GM23338 (cell line): ENCODE data around the gene GBE1. TPM values are rescaled to one million over a fixed set of nuclear protein-coding genes. Genes with fewer than 3 reads are reported as not detected.

Experiments
- ATAC-seq: fragments of 200-7000 bp; cut with Tn5 transposase; 3 replicates; pipeline ENCODE4 v1.9.1; 2020
- DNase-seq: peaks from one replicate; pipeline ENCODE4 v3.0.0-alpha.2; 2015; ENCODE audit warnings: low spot score
- H2AFZ ChIP-seq: fragments of 200-600 bp; sonication (generic); 2 replicates; pipeline ENCODE4 v1.8.0; 2016; ENCODE audit warnings: antibody characterized with exemption, mild to moderate bottlenecking, moderate library complexity
- H3F3A ChIP-seq: fragments of 200-600 bp; sonication (generic); replicated peaks from 2 replicates; pipeline ENCODE4 v1.8.0; 2017; ENCODE audit warnings: antibody characterized with exemption, mixed run types, low read depth
- H3K27ac ChIP-seq: fragments of 200-600 bp; sonication (generic); 2 replicates; pipeline ENCODE4 v1.6.1; 2016; ENCODE audit warnings: low read depth
- H3K27me3 ChIP-seq: fragments of 200-600 bp; sonication (generic); 2 replicates; pipeline ENCODE4 v1.8.0; 2016; ENCODE audit warnings: mild to moderate bottlenecking, mixed run types, moderate library complexity; ENCODE audit not compliant: insufficient read depth
- H3K36me3 ChIP-seq: fragments of 200-600 bp; sonication (generic); 2 replicates; pipeline ENCODE4 v1.8.0; 2016; ENCODE audit warnings: mild to moderate bottlenecking; ENCODE audit not compliant: insufficient read depth
- H3K4me1 ChIP-seq: fragments of 200-600 bp; sonication (generic); 2 replicates; pipeline ENCODE4 v1.8.0; 2016; ENCODE audit warnings: mild to moderate bottlenecking, moderate library complexity; ENCODE audit not compliant: insufficient read depth
- H3K4me2 ChIP-seq: fragments of 200-600 bp; sonication (generic); 2 replicates; pipeline ENCODE4 v1.7.1; 2017; ENCODE audit warnings: mixed run types
- H3K4me3 ChIP-seq: fragments of 200-600 bp; sonication (generic); 2 replicates; pipeline ENCODE4 v1.6.1; 2016; ENCODE audit warnings: mixed run types
- H3K79me2 ChIP-seq: fragments of 200-600 bp; sonication (generic); replicated peaks from 2 replicates; pipeline ENCODE4 v1.8.0; 2017; ENCODE audit warnings: mild to moderate bottlenecking; ENCODE audit not compliant: insufficient read depth
- H3K9me2 ChIP-seq: fragments of 200-600 bp; sonication (generic); 2 replicates; pipeline ENCODE4 v1.8.0; 2017; ENCODE audit not compliant: insufficient read depth
- H4K20me1 ChIP-seq: fragments of 200-600 bp; sonication (generic); replicated peaks from 2 replicates; pipeline ENCODE4 v1.8.0; 2017; ENCODE audit warnings: mild to moderate bottlenecking; ENCODE audit not compliant: insufficient read depth
- H3K27ac Mint-ChIP-seq: 2 replicates; pipeline ENCODE4 v1.8.0; 2020; ENCODE audit warnings: inconsistent platforms, mild to moderate bottlenecking, moderate library complexity, mixed read lengths
- H3K27me3 Mint-ChIP-seq: 3 replicates; pipeline ENCODE4 v1.8.0; 2022; ENCODE audit warnings: low read depth, mild to moderate bottlenecking, moderate library complexity, mixed read lengths, inconsistent platforms; ENCODE audit not compliant: insufficient read depth, poor library complexity
- H3K36me3 Mint-ChIP-seq: 3 replicates; pipeline ENCODE4 v1.8.0; 2021; ENCODE audit warnings: low read depth, mild to moderate bottlenecking, inconsistent platforms, moderate library complexity, mixed read lengths
- H3K4me1 Mint-ChIP-seq: 3 replicates; pipeline ENCODE4 v1.8.0; 2020; ENCODE audit warnings: mild to moderate bottlenecking, inconsistent platforms, mixed read lengths
- H3K4me3 Mint-ChIP-seq: 3 replicates; pipeline ENCODE4 v1.8.0; 2021; ENCODE audit warnings: moderate library complexity, mild to moderate bottlenecking, inconsistent platforms, mixed read lengths
- H3K9me3 Mint-ChIP-seq: 3 replicates; pipeline ENCODE4 v1.8.0; 2020; ENCODE audit warnings: moderate library complexity, mild to moderate bottlenecking, inconsistent platforms, mixed read lengths
- CREB1 ChIP-seq: fragments of 250-450 bp; sonication (Bioruptor Pico); IDR thresholded peaks from 2 replicates; pipeline ENCODE4 v1.5.0; 2020; ENCODE audit warnings: low read depth, mild to moderate bottlenecking, moderate library complexity
- CTCF ChIP-seq, 2 experiments: fragments of 200-600 bp in 1 of 2; sonication (generic) in 1 of 2; conservative IDR thresholded peaks; 2 replicates each; pipeline versions ENCODE4 v1.5.1 to v1.6.1; 2016 to 2017; ENCODE audit warnings: antibody characterized with exemption in 2 of 2, low read depth in 2 of 2, mild to moderate bottlenecking in 2 of 2, moderate library complexity in 1 of 2
- ETS1 ChIP-seq: IDR thresholded peaks from 2 replicates; pipeline ENCODE4 v1.6.1; 2016; ENCODE audit warnings: antibody characterized with exemption
- EZH2 ChIP-seq: fragments of 200-600 bp; sonication (generic); IDR thresholded peaks from one replicate; pipeline ENCODE4 v1.8.0; 2017; ENCODE audit warnings: antibody characterized with exemption, mild to moderate bottlenecking, low read depth; ENCODE audit not compliant: unreplicated experiment
- EZH2phosphoT487 ChIP-seq: fragments of 200-600 bp; sonication (generic); IDR thresholded peaks from one replicate; pipeline ENCODE4 v1.8.1; 2018; ENCODE audit warnings: antibody characterized with exemption; ENCODE audit not compliant: unreplicated experiment
- JUNB ChIP-seq: IDR thresholded peaks from one replicate; pipeline ENCODE4 v1.6.1; 2016; ENCODE audit warnings: antibody characterized with exemption; ENCODE audit not compliant: unreplicated experiment
- NANOG ChIP-seq: IDR thresholded peaks from 2 replicates; pipeline ENCODE4 v1.6.1; 2016; ENCODE audit warnings: antibody characterized with exemption, borderline replicate concordance
- POLR2AphosphoS5 ChIP-seq: IDR thresholded peaks from 2 replicates; pipeline ENCODE4 v1.6.1; 2016; ENCODE audit warnings: antibody characterized with exemption, low read depth
- STAT1 ChIP-seq: IDR thresholded peaks from one replicate; pipeline ENCODE4 v1.6.1; 2016; ENCODE audit warnings: antibody characterized with exemption; ENCODE audit not compliant: unreplicated experiment
- ZNF114 ChIP-seq: fragments of 250-450 bp; sonication (Bioruptor Pico); IDR thresholded peaks from 2 replicates; pipeline ENCODE4 v1.5.0; 2020; ENCODE audit warnings: mild to moderate bottlenecking, moderate library complexity
- ZNF331 ChIP-seq: fragments of 250-450 bp; sonication (Bioruptor Pico); IDR thresholded peaks from 2 replicates; pipeline ENCODE4 v1.5.0; 2020; ENCODE audit warnings: low read depth, mild to moderate bottlenecking, moderate library complexity
- ZNF462 ChIP-seq: fragments of 250-450 bp; sonication (Bioruptor Pico); IDR thresholded peaks from 2 replicates; pipeline ENCODE4 v1.5.0; 2020; ENCODE audit warnings: mild to moderate bottlenecking, moderate library complexity
- polyA plus RNA-seq: library from polyadenylated mRNA; unstranded; fragments of >200 nt; fragmentation: Nextera tagmentation; extraction: Ambion mirVana; gene quantifications from 2 replicates; pipeline ENCODE4 v1.2.1, GENCODE V29; 2016
- total RNA-seq: library from RNA; depleted of rRNA; stranded (reverse); fragments of >200 nt; shearing (Covaris generic); gene quantifications from 2 replicates; pipeline ENCODE4 v1.2.3, GENCODE V29; 2014
- TF ChIP-seq, protein P1 (sequence below): IDR thresholded peaks from one replicate; pipeline ENCODE4 v1.6.1; 2018; ENCODE audit warnings: antibody characterized with exemption; ENCODE audit not compliant: unreplicated experiment

GBE1 gene
- total and polyA plus RNA-seq, 2 experiments from 2014 or later: 6.4 to 12.2 TPM

- Histone ChIP-seq H3K27me3 (no peaks in the 10 kb centered on the region), H3K4me2 (no peak overlapping the region), H2AFZ (no peak overlapping the region), H3K4me3 (no peak overlapping the region), H4K20me1 (no peaks in the 10 kb centered on the region), H3K36me3 (no peaks in the 10 kb centered on the region), H3K4me1 (no peaks in the 10 kb centered on the region), H3K27ac (no peak overlapping the region), H3F3A (no peaks in the 10 kb centered on the region), H3K9me2 (no peaks in the 10 kb centered on the region), H3K79me2 (no peaks in the 10 kb centered on the region)
- ATAC-seq: no peak
- Mint-ChIP-seq H3K27me3 (no peaks in the 10 kb centered on the region), H3K36me3 (no peaks in the 10 kb centered on the region), H3K9me3 (no peaks in the 10 kb centered on the region), H3K27ac (no peak overlapping the region), H3K4me1 (no peaks in the 10 kb centered on the region), H3K4me3 (no peak overlapping the region)
- TF ChIP-seq, protein P1, sequence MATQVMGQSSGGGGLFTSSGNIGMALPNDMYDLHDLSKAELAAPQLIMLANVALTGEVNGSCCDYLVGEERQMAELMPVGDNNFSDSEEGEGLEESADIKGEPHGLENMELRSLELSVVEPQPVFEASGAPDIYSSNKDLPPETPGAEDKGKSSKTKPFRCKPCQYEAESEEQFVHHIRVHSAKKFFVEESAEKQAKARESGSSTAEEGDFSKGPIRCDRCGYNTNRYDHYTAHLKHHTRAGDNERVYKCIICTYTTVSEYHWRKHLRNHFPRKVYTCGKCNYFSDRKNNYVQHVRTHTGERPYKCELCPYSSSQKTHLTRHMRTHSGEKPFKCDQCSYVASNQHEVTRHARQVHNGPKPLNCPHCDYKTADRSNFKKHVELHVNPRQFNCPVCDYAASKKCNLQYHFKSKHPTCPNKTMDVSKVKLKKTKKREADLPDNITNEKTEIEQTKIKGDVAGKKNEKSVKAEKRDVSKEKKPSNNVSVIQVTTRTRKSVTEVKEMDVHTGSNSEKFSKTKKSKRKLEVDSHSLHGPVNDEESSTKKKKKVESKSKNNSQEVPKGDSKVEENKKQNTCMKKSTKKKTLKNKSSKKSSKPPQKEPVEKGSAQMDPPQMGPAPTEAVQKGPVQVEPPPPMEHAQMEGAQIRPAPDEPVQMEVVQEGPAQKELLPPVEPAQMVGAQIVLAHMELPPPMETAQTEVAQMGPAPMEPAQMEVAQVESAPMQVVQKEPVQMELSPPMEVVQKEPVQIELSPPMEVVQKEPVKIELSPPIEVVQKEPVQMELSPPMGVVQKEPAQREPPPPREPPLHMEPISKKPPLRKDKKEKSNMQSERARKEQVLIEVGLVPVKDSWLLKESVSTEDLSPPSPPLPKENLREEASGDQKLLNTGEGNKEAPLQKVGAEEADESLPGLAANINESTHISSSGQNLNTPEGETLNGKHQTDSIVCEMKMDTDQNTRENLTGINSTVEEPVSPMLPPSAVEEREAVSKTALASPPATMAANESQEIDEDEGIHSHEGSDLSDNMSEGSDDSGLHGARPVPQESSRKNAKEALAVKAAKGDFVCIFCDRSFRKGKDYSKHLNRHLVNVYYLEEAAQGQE: no peak
- TF ChIP-seq NANOG (no peak), ZNF114 (no peak), CREB1 (CRISPR knock-in tag) (no peak), ZNF331 (CRISPR knock-in tag) (no peak), ETS1 (no peak), CTCF (conservative IDR thresholded peaks at IDR 0.05; ENCODE audit: low read depth in 2 of 2) (no peak), STAT1 (no peak), EZH2 (no peak), POLR2AphosphoS5 (no peak), JUNB (no peak), EZH2phosphoT487 (no peak), ZNF462 (CRISPR knock-in tag) (no peak)
- DNase-seq: peak; percentile 3
Measured at GRCh38 chr3:81716870-81717509, 44.5 kb downstream of the GBE1 start.
